ENCODE results near the gene SLC44A3. TPM values are rescaled to one million over a fixed set of nuclear protein-coding genes. Genes with fewer than 3 reads are reported as not detected.

Gene SLC44A3
- polyA plus RNA-seq, 3 donors: 2.3 to 28.0 (median 2.5) TPM

GRCh38 chr1:94892604-94893254 is 72.6 kb downstream of the SLC44A3 start:
- no peak overlapping the region for H3K27ac ChIP-seq (ENCODE audit: low read depth, low read length)
- 82 to 96% (median 95%) methylated on average over 4 of the region's 4 CpGs for WGBS, 3 donors

- no peak overlapping the region for H3K27ac ChIP-seq (ENCODE audit: low read depth, low read length)
- WGBS, 3 donors: 76 to 92% (median 87%) methylated on average over 4 of the region's 4 CpGs
These were observed 74.5 kb downstream of the SLC44A3 start for GRCh38 chr1:94894630-94895029.

DNA sequence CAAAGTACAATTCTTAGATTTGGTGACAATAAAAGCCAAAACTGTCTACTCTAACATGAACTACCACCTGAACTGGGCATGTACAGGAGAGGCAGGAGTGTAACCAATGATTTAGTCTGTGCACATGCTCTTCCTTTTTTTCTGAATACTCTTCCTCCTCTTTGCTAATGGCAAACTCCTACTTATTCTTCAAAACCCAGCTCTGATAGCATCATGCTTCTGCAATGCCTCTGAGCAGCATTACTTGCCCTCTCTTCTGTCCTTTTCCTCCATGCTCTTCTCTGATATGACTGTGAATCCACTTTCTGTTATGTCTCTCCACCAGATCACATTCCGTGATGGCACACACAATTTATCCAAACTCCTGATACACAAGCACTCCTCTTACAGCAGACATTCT is 75.4 kb downstream of the SLC44A3 start:
- WGBS, 3 donors: 92 to 100% (median 92%) methylated on average over 1 of the region's 1 CpG
- no peak overlapping the region for H3K27ac ChIP-seq (ENCODE audit: low read depth, low read length)

GRCh38 chr1:94898491-94899385 is 78.6 kb downstream of the SLC44A3 start:
- 79 to 89% (median 86%) methylated on average over 7 of the region's 7 CpGs for WGBS, 3 donors
- H3K27ac ChIP-seq (ENCODE audit: low read depth, low read length): no peak overlapping the region

DNA sequence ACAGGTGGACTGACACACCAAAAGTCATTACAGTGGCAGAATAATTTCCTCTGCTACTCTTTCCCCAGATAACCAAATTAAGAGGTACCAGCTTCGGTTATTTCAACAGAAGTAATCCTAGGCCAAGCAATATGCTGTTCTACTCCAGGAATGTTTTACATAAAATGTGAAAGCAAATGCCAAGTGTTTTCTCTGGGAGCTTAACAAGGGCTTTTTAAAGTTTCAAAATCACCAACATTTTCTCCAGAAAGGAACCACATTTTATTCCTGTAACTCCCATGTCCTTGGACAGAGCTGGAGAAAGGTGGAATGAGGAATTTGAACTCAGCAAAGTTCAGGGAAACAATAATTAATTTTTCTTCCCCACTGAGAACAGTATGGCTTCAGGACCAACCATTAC is 79.6 kb downstream of the SLC44A3 start:
- WGBS, 3 donors: 69 to 79% (median 74%) methylated on average over 1 of the region's 1 CpG

DNA sequence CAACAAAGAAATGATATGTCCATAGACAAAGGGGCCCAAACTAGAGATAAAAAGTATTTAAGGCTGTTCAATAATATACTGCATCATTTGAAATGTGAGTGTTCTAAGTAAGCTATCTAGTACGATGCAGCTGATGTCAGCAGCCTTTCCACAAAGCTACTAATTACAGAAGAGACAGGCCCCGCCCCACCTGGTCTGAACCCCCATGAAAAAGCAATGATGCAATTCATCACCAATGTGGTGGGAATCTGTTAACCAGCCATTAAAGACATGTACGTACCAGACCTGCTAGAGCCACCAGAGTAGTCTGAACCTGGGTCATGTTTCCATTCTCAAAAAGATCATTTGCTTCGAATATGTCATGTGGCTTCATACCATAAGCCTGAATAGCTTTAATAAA is 81.7 kb downstream of the SLC44A3 start:
- 83 to 91% (median 88%) methylated on average over 4 of the region's 4 CpGs for WGBS, 3 donors

More for the DNA sequence above, 79.6 kb downstream of the SLC44A3 start:
- H3K27ac ChIP-seq (ENCODE audit: low read depth, low read length): no peak overlapping the region

DNA sequence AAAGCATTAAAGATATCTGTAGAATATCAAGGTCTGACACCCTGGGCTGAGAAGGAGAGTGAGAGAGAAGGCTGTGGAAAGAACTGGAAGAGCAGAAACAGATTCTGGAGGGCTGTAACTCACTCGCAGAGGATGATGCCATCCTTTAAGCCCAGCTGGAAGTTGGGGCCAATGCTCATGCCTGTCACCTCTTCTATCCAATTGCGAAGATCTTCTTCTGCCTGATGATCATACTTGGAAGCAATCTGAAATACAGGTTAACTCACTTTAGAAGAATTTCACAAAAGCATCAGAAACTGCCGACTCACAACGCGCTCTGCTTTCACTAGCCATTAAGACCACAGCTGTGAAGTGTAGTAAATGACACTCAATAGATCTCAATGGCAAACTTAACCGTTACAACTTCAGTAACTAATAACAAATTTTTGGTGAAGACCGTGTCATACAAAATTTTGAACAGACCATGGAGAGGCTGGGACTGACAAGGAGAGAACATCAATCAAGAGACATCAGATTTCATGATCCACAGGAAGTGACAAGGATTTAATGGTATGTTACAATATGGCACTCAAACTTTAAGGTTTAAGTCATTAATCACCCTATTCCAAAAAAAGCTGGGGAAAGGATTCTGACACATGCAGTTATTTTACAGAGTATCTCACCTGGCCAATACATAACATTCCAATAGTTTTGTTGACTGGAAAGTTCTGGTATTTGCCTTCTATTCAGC is 83.3 kb downstream of the SLC44A3 start:
- WGBS, 3 donors: 90 to 91% (median 91%) methylated on average over 7 of the region's 7 CpGs
- H3K27ac ChIP-seq (ENCODE audit: low read depth, low read length): no peak overlapping the region

More for the DNA sequence above, 81.7 kb downstream of the SLC44A3 start:
- no peak overlapping the region for H3K27ac ChIP-seq (ENCODE audit: low read depth, low read length)

DNA sequence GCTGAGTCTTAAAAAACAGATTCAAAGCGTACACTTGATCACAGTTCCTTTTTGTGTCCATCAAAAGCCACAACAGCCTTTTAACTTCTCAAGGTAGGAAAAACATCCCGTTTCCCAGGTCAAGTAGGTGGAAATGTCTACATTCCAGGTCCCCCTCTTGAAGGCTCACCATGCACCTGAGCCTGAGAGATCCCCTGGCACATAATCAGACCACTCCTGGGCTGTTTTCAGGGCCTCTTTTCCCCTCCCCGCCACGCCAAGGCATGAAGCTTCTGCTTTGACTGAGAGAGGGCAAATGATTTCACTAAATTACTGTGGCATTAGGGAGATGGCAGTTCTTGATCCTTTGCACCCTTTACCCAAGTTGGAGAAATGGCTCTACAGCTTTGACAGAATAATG is 85.0 kb downstream of the SLC44A3 start:
- 89 to 93% (median 91%) methylated on average over 4 of the region's 4 CpGs for WGBS, 3 donors

GRCh38 chr1:94906382-94906781 is 86.2 kb downstream of the SLC44A3 start:
- 58 to 82% (median 71%) methylated on average over 5 of the region's 5 CpGs for WGBS, 3 donors
- H3K27ac ChIP-seq (ENCODE audit: low read depth, low read length): no peak overlapping the region

More for the DNA sequence above, 85.0 kb downstream of the SLC44A3 start:
- H3K27ac ChIP-seq (ENCODE audit: low read depth, low read length): no peak overlapping the region

DNA sequence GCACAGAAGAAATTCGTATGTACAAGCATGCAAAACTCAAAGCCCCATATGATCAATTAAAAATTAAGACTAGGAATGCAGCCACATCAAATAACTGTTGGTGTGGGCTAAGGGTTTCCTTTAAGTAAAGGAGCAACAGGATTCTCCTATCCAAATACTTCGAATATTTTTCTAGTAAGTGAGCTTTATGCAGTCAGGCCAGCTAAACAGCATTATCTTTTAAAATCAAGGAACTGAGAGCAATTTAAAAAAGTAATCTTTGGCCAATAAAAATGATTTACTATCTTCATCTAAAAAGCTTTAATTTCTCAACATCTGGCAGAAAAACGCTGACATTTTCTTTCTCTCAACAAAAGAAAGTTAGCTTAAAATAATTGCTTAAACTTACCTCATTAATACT is 87.0 kb downstream of the SLC44A3 start:
- no peak overlapping the region for H3K27ac ChIP-seq (ENCODE audit: low read depth, low read length)
- 55 to 65% (median 64%) methylated on average over 3 of the region's 3 CpGs for WGBS, 3 donors

- 93 to 95% (median 94%) methylated on average over 7 of the region's 7 CpGs for WGBS, 3 donors
- no peak overlapping the region for H3K27ac ChIP-seq (ENCODE audit: low read depth, low read length)
These were observed 88.0 kb downstream of the SLC44A3 start for GRCh38 chr1:94908190-94908589.

GRCh38 chr1:94908965-94909364 is 88.8 kb downstream of the SLC44A3 start:
- WGBS, 3 donors: 93 to 98% (median 98%) methylated on average over 2 of the region's 2 CpGs
- no peak overlapping the region for H3K27ac ChIP-seq (ENCODE audit: low read depth, low read length)

DNA sequence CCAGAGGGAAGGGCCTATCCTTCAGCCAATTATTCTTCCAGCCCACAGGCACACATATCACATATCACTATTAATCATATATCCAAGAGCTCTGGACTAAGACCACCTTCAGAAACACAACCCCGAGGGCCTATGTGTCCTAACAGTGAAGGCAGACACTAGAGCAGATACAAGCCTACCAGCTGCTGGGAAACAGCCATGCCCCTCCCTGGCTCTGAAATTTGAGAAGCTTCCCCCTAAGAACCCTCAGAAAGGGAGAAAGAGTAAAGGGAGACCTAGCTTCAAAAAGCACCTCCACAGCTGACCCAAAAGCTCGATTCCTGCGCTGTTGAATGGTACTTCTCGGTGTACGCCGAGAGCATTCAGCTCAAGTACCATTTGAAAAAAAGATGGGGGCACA is 89.3 kb downstream of the SLC44A3 start:
- no peak overlapping the region for H3K27ac ChIP-seq (ENCODE audit: low read depth, low read length)
- 88 to 92% (median 90%) methylated on average over 6 of the region's 6 CpGs for WGBS, 3 donors

GRCh38 chr1:94912263-94913184 is 92.4 kb downstream of the SLC44A3 start:
- 64 to 75% (median 72%) methylated on average over 9 of the region's 9 CpGs for WGBS, 3 donors
- H3K27ac ChIP-seq (ENCODE audit: low read depth, low read length): no peak overlapping the region

DNA sequence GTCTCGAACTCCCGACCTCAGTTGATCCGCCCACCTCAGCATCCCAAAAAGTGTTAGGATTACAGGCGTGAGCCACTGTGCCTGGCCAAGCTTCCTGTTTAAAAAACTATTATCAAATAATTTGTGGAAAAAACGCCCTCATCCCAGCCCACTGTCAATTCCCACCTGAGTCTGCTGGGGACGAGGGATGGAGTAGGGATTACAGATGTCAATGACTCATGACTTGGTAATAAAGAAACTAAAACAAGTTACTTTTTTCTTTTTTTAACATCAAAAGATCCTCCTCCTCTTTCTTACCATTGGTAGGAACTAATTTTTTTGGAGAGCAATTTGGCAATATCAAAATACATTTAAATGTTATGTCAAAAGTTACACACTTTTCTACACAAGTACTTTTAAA is 97.1 kb downstream of the SLC44A3 start:
- WGBS, 3 donors: 78 to 90% (median 82%) methylated on average over 6 of the region's 6 CpGs
- H3K27ac ChIP-seq (ENCODE audit: low read depth, low read length): no peak overlapping the region

DNA sequence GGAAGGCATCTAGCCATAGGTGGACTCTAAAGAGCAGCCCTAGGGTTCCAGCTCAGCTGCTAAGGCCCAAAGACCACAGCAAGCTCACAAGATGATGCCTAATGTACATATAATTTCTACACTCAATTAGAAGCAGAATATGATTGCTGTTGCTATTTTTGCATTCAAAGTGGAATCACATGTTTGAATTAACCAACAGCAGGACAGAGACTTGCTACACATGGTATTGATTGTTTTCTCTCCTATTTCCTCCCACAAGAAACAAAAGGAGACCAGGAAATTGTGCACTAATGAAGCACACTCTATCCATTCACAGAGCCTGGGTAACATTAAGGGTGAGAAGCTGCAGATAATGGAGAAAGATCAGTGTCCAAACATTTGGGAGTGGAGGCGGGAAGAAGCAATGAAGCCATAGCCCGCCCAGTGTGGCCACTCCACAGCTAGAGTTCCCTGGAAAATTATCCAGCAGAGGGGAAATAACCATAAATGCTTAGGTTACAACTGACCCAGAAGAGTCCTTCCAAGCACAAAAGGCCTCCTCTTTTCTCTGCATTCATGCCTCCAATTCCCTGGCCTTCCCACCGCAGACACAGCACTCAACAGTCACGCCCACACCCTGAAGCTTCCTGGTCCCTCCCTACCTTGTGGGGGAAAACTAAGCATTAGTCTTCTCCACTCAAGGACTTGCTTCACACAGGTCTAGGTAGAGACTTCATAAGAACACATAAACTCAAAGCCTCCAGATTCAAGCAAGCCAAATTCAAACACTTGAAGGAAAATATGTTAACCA is 99.3 kb downstream of the SLC44A3 start:
- 77 to 86% (median 82%) methylated on average over 4 of the region's 4 CpGs for WGBS, 3 donors
- H3K27ac ChIP-seq (ENCODE audit: low read depth, low read length): no peak overlapping the region

DNA sequence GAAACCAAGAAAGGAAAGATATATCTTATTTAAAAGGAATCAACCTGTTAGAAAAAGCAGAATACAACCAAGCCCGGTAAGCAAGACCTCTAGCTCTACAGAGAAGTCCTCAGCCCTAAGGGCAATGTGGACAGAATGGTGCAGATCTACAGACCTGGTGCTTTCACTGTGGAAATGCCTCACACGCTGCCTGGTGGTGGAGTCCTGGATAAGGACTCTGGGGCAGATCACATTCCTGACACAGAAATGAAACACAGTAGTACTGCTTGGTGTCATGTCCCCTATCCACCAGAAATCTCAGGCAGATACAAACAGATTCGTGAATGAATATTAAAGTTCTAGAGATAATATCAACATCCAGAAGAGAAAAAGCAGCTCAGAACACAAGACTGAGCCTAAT is 99.9 kb downstream of the SLC44A3 start:
- no peak overlapping the region for H3K27ac ChIP-seq (ENCODE audit: low read depth, low read length)
- WGBS, 3 donors: 66 to 77% (median 69%) methylated on average over 3 of the region's 3 CpGs

Measured in adipose tissue (tissue), 3 donors.